Astrocyte of the spinal cord (primary cell): ENCODE data around the gene KCNIP4.

Experiments used
- DNase-seq: peaks from one replicate; pipeline ENCODE4 v3.0.0; 2011; ENCODE audit warnings: low read depth, low spot score
- H3K4me3 ChIP-seq: 2 replicates; pipeline ENCODE4 v1.5.1; 2011; ENCODE audit warnings: low read depth, mild to moderate bottlenecking, low read length, moderate library complexity
- CTCF ChIP-seq: IDR thresholded peaks from 2 replicates; pipeline ENCODE4 v1.5.1; 2012; ENCODE audit warnings: low read depth, mild to moderate bottlenecking, low read length, inconsistent platforms
- in situ Hi-C: cut with HindIII; loops from 2 replicates; pipeline ENCODE4 v1.10.0; 2017; ENCODE audit warnings: low sequenced_read_pairs

Gene KCNIP4

GRCh38 chr4:20983763-20984575 is 964.6 kb downstream of the KCNIP4 start:
- in situ Hi-C loops: no loop called here
- no peak overlapping the region for H3K4me3 ChIP-seq

GRCh38 chr4:20982544-20982943 is 966.0 kb downstream of the KCNIP4 start:
- in situ Hi-C loops: no loop called here
- no peak for TF ChIP-seq CTCF
- no peak for DNase-seq

More at GRCh38 chr4:20983763-20984575, 964.6 kb downstream of the KCNIP4 start:
- TF ChIP-seq CTCF: no peak
- DNase-seq: peak; percentile 3

DNA sequence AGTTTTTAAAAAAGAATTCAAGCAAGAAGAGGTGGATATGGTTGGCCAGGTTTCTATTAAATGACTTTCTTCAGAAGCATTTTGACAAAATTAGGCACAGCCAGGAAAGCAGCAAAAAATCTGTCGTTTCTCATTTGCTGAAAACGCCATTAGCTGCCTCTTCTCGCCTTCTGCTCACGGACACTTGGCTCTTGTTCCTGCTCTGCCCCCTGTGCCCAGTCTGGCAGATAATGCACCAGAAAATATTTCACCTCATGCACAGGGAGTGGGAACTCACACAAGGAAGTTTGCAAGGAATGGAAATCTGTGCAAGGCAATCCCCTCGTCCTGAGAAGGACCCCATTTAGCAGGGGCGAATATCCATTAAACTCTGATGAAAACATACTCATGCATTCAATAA is 988.3 kb downstream of the KCNIP4 start:
- in situ Hi-C loops: no loop called here
- DNase-seq: no peak
- no peak for TF ChIP-seq CTCF
- no peak overlapping the region for H3K4me3 ChIP-seq

More at GRCh38 chr4:20982544-20982943, 966.0 kb downstream of the KCNIP4 start:
- H3K4me3 ChIP-seq: no peak overlapping the region

GRCh38 chr4:20954541-20954940 is 994.0 kb downstream of the KCNIP4 start:
- DNase-seq: no peak
- no peak for TF ChIP-seq CTCF
- H3K4me3 ChIP-seq: no peak overlapping the region
- in situ Hi-C loops: no loop called here

DNA sequence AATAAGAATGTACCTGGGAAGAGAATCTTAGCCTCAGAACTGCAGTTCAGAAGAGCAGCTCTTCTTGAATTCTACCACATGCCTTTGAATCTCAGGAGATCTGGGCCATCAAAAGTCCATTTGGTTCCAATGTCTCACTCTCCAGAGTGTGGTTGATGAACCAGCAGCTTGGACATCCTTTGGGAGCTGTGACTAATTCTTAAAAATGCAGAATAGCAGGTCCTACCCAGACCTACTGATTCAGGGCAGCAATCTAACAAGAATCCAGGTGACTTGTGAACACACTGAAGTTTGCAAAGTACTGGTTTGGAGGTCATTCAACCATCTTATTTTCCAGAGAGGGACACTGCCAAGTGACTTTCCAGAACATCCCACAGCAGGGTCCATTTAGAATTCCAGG is 1003.6 kb downstream of the KCNIP4 start:
- no peak overlapping the region for H3K4me3 ChIP-seq
- TF ChIP-seq CTCF: no peak
- DNase-seq: no peak
- in situ Hi-C loops: no loop called here

- in situ Hi-C loops: no loop called here
- TF ChIP-seq CTCF: no peak
Measured at GRCh38 chr4:20944451-20944850, 1004.1 kb downstream of the KCNIP4 start.

More at GRCh38 chr4:20944451-20944850, 1004.1 kb downstream of the KCNIP4 start:
- H3K4me3 ChIP-seq: no peak overlapping the region
- DNase-seq: no peak
